SK-N-MC (cell line): Measurements from ENCODE around the gene SHISA3.

Experiments
- EZH2 ChIP-seq: fragments of 200-600 bp; sonication (generic); IDR thresholded peaks from one replicate; pipeline ENCODE4 v1.6.1; 2017; ENCODE audit warnings: antibody characterized with exemption
- FOXP2 ChIP-seq: optimal IDR thresholded peaks from 2 replicates; pipeline ENCODE3; 2011; ENCODE audit warnings: mild to moderate bottlenecking, moderate library complexity; ENCODE audit not compliant: insufficient read depth; ENCODE audit errors: extremely low read length, control extremely low read depth
- POLR2AphosphoS5 ChIP-seq: IDR thresholded peaks from 2 replicates; pipeline ENCODE4 v1.6.1; 2012; ENCODE audit warnings: mild to moderate bottlenecking, low read depth, low read length, borderline replicate concordance

GRCh38 chr4:42357325-42357724 lies 40.0 kb upstream of the SHISA3 start:
- TF ChIP-seq POLR2AphosphoS5 (no peak), EZH2 (no peak), FOXP2 (no peak)
